ENCODE data around the gene ISCA1. TPM values are rescaled to one million over a fixed set of nuclear protein-coding genes. Genes with fewer than 3 reads are reported as not detected.
"Not testable (repeated sequence)": the region's sequence is repeated elsewhere in the genome, so short reads cannot be mapped to it uniquely, and the experiment has no call there.

The ISCA1 gene
- polyA plus RNA-seq, 2 of the 4 experiments (the other 2 are of a cell fraction): 42.4 to 58.2 TPM

DNA sequence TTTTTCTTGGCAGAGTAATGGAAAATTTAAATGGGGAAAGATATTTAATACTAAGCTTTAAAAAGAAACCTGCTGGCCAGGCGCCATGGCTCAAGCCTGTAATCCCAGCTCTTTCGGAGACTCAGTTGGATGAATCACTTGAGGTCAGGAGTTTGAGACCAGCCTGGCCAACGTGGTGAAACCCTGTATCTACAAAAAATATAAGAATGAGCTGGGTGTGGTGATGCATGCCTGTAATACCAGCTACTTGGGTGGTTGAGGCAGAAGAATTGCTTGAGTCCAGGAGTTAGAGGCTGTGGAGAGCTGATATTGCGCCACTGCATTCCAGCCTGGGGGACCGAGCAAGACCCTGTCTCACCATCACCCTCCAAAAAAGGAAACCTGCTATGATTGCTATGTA, 39.0 kb upstream of the ISCA1 start (continued):
- TF ChIP-seq EP300 (IDR thresholded peaks at IDR 0.05) (peak; percentile 25 to 69; a peak in 2 of 5 replicates), POLR2AphosphoS2 (conservative IDR thresholded peaks at IDR 0.05; ENCODE audit: low read length) (no peak), CEBPB (IDR thresholded peaks at IDR 0.05) (peak; percentile 52 to 78; a peak in 3 of 4 replicates), POLR2A (IDR thresholded peaks at IDR 0.05; ENCODE audit: low read length) (no peak), MAZ (IDR thresholded peaks at IDR 0.05; ENCODE audit: borderline replicate concordance, low read depth, low read length) (no peak), SMC3 (IDR thresholded peaks at IDR 0.05) (no peak)

DNA sequence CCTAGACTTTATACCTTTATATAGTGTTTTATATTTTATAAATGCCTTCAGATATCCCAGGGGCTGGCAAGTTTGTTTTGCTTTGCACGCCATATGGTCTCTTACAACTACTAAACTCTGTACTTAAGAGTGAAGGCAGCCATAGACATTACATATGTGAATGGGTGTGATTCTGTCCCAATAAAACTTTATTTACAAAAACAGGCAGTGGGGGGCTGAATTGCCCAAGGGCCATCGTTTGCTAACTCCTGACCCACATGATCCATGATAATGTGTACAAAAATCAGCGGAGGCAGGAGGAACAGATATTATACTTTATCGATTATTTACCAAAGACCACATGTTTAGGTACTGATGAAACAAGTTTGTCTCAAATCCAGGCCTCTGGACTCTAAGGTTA, 35.8 kb upstream of the ISCA1 start:
- 90% methylated on average over 4 of the region's 4 CpGs for WGBS (ENCODE audit: missing lambda C conversion rate)
- no peak overlapping the region for H3K4me3 ChIP-seq
- peaks cover 21% of the 10 kb centered on the region; the same call in 2 of the 3 replicates for H3K4me1 ChIP-seq
- H3K9me3 ChIP-seq: no peaks in the 10 kb centered on the region
- ChIA-PET POLR2A (no interaction called here), CTCF (no interaction called here)
- FAIRE-seq: no peak
- no peak overlapping the region for H3K4me2 ChIP-seq
- no peak for ATAC-seq
- no peak overlapping the region for H3K27ac ChIP-seq
- TF ChIP-seq BHLHE40 (IDR thresholded peaks at IDR 0.05; ENCODE audit: low read depth, low read length) (no peak), KDM1A (IDR thresholded peaks at IDR 0.05; ENCODE audit: low read depth) (no peak), CEBPB (IDR thresholded peaks at IDR 0.05) (no peak)
- TF ChIP-seq, protein P1, sequence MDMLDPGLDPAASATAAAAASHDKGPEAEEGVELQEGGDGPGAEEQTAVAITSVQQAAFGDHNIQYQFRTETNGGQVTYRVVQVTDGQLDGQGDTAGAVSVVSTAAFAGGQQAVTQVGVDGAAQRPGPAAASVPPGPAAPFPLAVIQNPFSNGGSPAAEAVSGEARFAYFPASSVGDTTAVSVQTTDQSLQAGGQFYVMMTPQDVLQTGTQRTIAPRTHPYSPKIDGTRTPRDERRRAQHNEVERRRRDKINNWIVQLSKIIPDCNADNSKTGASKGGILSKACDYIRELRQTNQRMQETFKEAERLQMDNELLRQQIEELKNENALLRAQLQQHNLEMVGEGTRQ (IDR thresholded peaks at IDR 0.05): no peak
- no peak for DNase-seq (ENCODE audit: low read depth in 1 of 2, low spot score in 1 of 2)

DNA sequence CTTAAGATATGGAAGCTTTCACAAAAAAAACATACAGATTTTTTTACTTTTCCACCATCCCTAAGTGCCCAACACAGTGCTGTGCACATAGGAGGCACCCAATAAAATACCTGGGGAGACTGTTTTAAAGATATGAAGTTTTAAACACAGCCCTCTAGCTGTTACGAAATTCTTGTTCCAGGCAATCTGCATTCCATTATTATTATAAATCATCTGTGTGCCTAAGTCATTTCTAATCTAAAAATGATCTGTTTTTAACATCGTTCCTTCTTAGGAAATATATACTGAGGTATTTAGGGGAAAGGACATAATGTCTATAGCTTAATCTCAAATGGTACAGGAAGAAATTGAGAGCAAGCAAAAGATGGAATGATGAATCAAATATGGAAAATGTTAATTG, 32.7 kb upstream of the ISCA1 start:
- ChIA-PET CTCF (interaction anchor here (0.9 kb wide), 1 partner anchor 18 kb away, joined by 3 read pairs; no protein-coding TSS in a partner anchor), POLR2A (no interaction called here)
- H3K27ac ChIP-seq: no peak overlapping the region
- H3K4me3 ChIP-seq: no peak overlapping the region
- H3K9me3 ChIP-seq: no peaks in the 10 kb centered on the region
- no peak for ATAC-seq
- no peaks in the 10 kb centered on the region for H3K4me1 ChIP-seq
- 86% methylated on average over 2 of the region's 2 CpGs for WGBS (ENCODE audit: missing lambda C conversion rate)
- DNase-seq (ENCODE audit: low read depth in 1 of 2, low spot score in 1 of 2): no peak
- TF ChIP-seq GATA3 (IDR thresholded peaks at IDR 0.05; ENCODE audit: borderline replicate concordance) (no peak), CHD4 (IDR thresholded peaks at IDR 0.05; ENCODE audit: borderline replicate concordance) (no peak), CBX2 (IDR thresholded peaks at IDR 0.05; ENCODE audit: borderline replicate concordance, low read depth) (no peak), TFCP2L1 (CRISPR knock-in tag; IDR thresholded peaks at IDR 0.05) (no peak)
- FAIRE-seq: no peak
- no peak overlapping the region for H3K4me2 ChIP-seq

DNA sequence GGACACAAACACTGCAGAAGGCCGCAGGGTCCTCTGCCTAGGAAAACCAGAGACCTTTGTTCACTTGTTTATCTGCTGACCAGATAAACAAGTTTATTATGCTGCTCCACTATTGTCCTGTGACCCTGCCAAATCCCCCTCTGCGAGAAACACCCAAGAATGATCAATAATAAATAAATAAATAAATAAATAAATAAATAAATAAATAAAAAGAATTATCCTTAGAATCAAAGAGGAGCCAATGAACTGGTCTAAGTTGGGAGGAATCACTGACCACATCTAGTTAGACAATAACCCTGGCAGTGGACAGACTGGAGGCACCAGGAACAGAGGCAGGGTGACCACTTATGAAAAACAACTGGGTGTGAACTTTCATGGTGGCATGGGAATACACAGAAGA, 30.6 kb upstream of the ISCA1 start:
- not testable (repeated sequence) for FAIRE-seq
- WGBS (ENCODE audit: missing lambda C conversion rate): 85% methylated on average over 2 of the region's 2 CpGs
- CTCF ChIA-PET: interaction anchor here (1.0 to 1.5 kb wide), 2 partner anchors 14 to 26 kb away, joined by 3 to 6 read pairs; no protein-coding TSS in a partner anchor

DNA sequence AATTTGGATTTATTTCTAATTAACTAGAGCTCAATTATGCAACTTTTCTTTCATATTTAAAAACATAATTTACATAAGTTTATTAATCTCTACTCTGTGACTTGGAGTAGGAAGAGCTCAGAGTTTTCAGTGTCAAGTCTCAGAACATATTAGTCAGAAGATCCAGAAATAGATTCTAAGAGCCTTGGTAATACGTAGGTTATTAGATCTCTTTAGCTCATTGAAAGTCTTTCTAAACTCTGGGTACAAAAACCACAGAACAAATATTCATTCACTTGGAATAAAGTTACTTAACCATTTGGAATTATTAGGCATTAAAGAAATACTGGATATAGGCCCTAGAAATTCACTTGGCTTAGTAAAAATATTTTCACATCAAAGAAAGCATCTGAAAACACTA, 26.3 kb upstream of the ISCA1 start:
- WGBS (ENCODE audit: missing lambda C conversion rate): 94% methylated on average over 1 of the region's 1 CpG
- no peak overlapping the region for H3K4me3 ChIP-seq
- H3K27ac ChIP-seq: no peak overlapping the region
- FAIRE-seq (no peak), ATAC-seq (no peak), DNase-seq (ENCODE audit: low read depth in 1 of 2, low spot score in 1 of 2) (no peak)
- H3K9me3 ChIP-seq: no peaks in the 10 kb centered on the region
- POLR2A ChIA-PET: no interaction called here
- CTCF ChIA-PET: interaction anchor here (0.9 to 1.3 kb wide), 2 partner anchors 10 to 12 kb away, joined by 3 to 4 read pairs; no protein-coding TSS in a partner anchor
- H3K4me1 ChIP-seq: no peaks in the 10 kb centered on the region
- no peak overlapping the region for H3K4me2 ChIP-seq
- TF ChIP-seq RFX5 (IDR thresholded peaks at IDR 0.05): no peak
- TF ChIP-seq PHF8 (IDR thresholded peaks at IDR 0.05; ENCODE audit: borderline replicate concordance, low read depth): no peak
- TF ChIP-seq EHMT2 (IDR thresholded peaks at IDR 0.05; ENCODE audit: low read depth): no peak
- TF ChIP-seq, protein P2, sequence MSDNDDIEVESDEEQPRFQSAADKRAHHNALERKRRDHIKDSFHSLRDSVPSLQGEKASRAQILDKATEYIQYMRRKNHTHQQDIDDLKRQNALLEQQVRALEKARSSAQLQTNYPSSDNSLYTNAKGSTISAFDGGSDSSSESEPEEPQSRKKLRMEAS (IDR thresholded peaks at IDR 0.05): no peak
- TF ChIP-seq RARB (CRISPR knock-in tag; IDR thresholded peaks at IDR 0.05): no peak
- TF ChIP-seq TP53 (CRISPR knock-in tag; IDR thresholded peaks at IDR 0.05): no peak
- no peak for TF ChIP-seq NR3C1 (IDR thresholded peaks at IDR 0.05)
- TF ChIP-seq ZNF302 (CRISPR knock-in tag; IDR thresholded peaks at IDR 0.05): no peak
- no peak for TF ChIP-seq POLR2A (IDR thresholded peaks at IDR 0.05; ENCODE audit: low read length)
- TF ChIP-seq, protein P3, sequence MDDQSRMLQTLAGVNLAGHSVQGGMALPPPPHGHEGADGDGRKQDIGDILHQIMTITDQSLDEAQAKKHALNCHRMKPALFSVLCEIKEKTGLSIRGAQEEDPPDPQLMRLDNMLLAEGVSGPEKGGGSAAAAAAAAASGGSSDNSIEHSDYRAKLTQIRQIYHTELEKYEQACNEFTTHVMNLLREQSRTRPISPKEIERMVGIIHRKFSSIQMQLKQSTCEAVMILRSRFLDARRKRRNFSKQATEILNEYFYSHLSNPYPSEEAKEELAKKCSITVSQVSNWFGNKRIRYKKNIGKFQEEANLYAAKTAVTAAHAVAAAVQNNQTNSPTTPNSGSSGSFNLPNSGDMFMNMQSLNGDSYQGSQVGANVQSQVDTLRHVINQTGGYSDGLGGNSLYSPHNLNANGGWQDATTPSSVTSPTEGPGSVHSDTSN (IDR thresholded peaks at IDR 0.05): no peak
- TF ChIP-seq, protein P4, sequence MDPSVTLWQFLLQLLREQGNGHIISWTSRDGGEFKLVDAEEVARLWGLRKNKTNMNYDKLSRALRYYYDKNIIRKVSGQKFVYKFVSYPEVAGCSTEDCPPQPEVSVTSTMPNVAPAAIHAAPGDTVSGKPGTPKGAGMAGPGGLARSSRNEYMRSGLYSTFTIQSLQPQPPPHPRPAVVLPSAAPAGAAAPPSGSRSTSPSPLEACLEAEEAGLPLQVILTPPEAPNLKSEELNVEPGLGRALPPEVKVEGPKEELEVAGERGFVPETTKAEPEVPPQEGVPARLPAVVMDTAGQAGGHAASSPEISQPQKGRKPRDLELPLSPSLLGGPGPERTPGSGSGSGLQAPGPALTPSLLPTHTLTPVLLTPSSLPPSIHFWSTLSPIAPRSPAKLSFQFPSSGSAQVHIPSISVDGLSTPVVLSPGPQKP (IDR thresholded peaks at IDR 0.05; ENCODE audit: low read depth, low read length): no peak
- TF ChIP-seq, protein P5, sequence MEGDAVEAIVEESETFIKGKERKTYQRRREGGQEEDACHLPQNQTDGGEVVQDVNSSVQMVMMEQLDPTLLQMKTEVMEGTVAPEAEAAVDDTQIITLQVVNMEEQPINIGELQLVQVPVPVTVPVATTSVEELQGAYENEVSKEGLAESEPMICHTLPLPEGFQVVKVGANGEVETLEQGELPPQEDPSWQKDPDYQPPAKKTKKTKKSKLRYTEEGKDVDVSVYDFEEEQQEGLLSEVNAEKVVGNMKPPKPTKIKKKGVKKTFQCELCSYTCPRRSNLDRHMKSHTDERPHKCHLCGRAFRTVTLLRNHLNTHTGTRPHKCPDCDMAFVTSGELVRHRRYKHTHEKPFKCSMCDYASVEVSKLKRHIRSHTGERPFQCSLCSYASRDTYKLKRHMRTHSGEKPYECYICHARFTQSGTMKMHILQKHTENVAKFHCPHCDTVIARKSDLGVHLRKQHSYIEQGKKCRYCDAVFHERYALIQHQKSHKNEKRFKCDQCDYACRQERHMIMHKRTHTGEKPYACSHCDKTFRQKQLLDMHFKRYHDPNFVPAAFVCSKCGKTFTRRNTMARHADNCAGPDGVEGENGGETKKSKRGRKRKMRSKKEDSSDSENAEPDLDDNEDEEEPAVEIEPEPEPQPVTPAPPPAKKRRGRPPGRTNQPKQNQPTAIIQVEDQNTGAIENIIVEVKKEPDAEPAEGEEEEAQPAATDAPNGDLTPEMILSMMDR (IDR thresholded peaks at IDR 0.05): no peak
- TF ChIP-seq NFE2L2 (conservative IDR thresholded peaks at IDR 0.05; ENCODE audit: low read length): no peak

More for the DNA sequence above, 30.6 kb upstream of the ISCA1 start:
- H3K4me1 ChIP-seq; H3K9me3 ChIP-seq; H3K4me2 ChIP-seq; ATAC-seq; H3K4me3 ChIP-seq; DNase-seq (ENCODE audit: low read depth in 1 of 2, low spot score in 1 of 2); H3K27ac ChIP-seq; POLR2A ChIA-PET: not testable (repeated sequence)
- peak; percentile 76 for TF ChIP-seq ZC3H11A (IDR thresholded peaks at IDR 0.05)
